OCI-LY1 (cell line): ENCODE data around the gene VWC2.

Experiments used
- H2AFZ ChIP-seq: fragments of 200-600 bp; sonication (generic), shearing (Covaris generic); 2 replicates; pipeline ENCODE4 v1.6.0; 2014; ENCODE audit warnings: antibody characterized with exemption, mild to moderate bottlenecking, low read length
- H3F3A ChIP-seq: fragments of 200-600 bp; sonication (generic), shearing (Covaris generic); 2 replicates; pipeline ENCODE4 v1.6.0; 2014; ENCODE audit warnings: mild to moderate bottlenecking, antibody characterized with exemption, low read length, moderate library complexity; ENCODE audit not compliant: insufficient read depth
- H3K27ac ChIP-seq: fragments of 200-600 bp; sonication (generic); 2 replicates; pipeline ENCODE4 v1.5.1; 2014; ENCODE audit warnings: low read length, mixed run types, mild to moderate bottlenecking, low read depth; ENCODE audit not compliant: poor library complexity, severe bottlenecking
- H3K27me3 ChIP-seq: fragments of 200-600 bp; sonication (generic); 2 replicates; pipeline ENCODE4 v1.6.0; 2014; ENCODE audit warnings: antibody characterized with exemption, mild to moderate bottlenecking, low read length, moderate library complexity; ENCODE audit not compliant: insufficient read depth
- H3K36me3 ChIP-seq: fragments of 200-600 bp; sonication (generic); 2 replicates; pipeline ENCODE4 v1.6.1; 2014; ENCODE audit warnings: mild to moderate bottlenecking, antibody characterized with exemption, low read length, moderate library complexity, mixed read lengths; ENCODE audit not compliant: insufficient read depth
- H3K4me1 ChIP-seq: fragments of 200-600 bp; sonication (generic); 2 replicates; pipeline ENCODE4 v1.5.1; 2014; ENCODE audit warnings: mild to moderate bottlenecking, low read length, moderate library complexity; ENCODE audit not compliant: insufficient read depth, severe bottlenecking
- H3K4me2 ChIP-seq: fragments of 200-600 bp; sonication (generic), shearing (Covaris generic); 2 replicates; pipeline ENCODE4 v1.6.1; 2014; ENCODE audit warnings: low read length
- H3K4me3 ChIP-seq: fragments of 200-600 bp; sonication (generic); 2 replicates; pipeline ENCODE4 v1.5.1; 2014; ENCODE audit warnings: low read length, low read depth, mild to moderate bottlenecking, mixed read lengths; ENCODE audit not compliant: poor library complexity, severe bottlenecking
- H3K79me2 ChIP-seq: fragments of 200-600 bp; shearing (Covaris generic); 2 replicates; pipeline ENCODE4 v1.6.1; 2016; ENCODE audit warnings: mixed run types, low read length, mixed read lengths; ENCODE audit not compliant: insufficient read depth
- H3K9ac ChIP-seq: fragments of 200-600 bp; sonication (generic), shearing (Covaris generic); 2 replicates; pipeline ENCODE4 v1.6.1; 2014; ENCODE audit warnings: mild to moderate bottlenecking, low read length, mixed read lengths
- H3K9me2 ChIP-seq: fragments of 200-600 bp; sonication (generic), shearing (Covaris generic); 2 replicates; pipeline ENCODE4 v1.6.1; 2014; ENCODE audit warnings: low read depth, mild to moderate bottlenecking, low read length, mixed read lengths
- H3K9me3 ChIP-seq: fragments of 200-600 bp; shearing (Covaris generic); 2 replicates; pipeline ENCODE4 v1.6.1; 2014; ENCODE audit warnings: low read length, mixed read lengths
- H4K20me1 ChIP-seq: fragments of 200-600 bp; sonication (generic), shearing (Covaris generic); 2 replicates; pipeline ENCODE4 v1.6.0; 2016; ENCODE audit warnings: mild to moderate bottlenecking, low read length; ENCODE audit not compliant: insufficient read depth
- CTCF ChIP-seq: fragments of 200-600 bp; sonication (generic), shearing (Covaris generic); IDR thresholded peaks from 2 replicates; pipeline ENCODE4 v1.5.1; 2017; ENCODE audit warnings: mild to moderate bottlenecking, antibody characterized with exemption, low read length, moderate library complexity, mixed read lengths
- EZH2 ChIP-seq: fragments of 200-600 bp; sonication (generic), shearing (Covaris generic); IDR thresholded peaks from 2 replicates; pipeline ENCODE4 v1.8.0; 2017; ENCODE audit warnings: borderline replicate concordance, mixed run types, mild to moderate bottlenecking, antibody characterized with exemption, low read length, moderate library complexity, mixed read lengths

Gene VWC2

GRCh38 chr7:49926720-49927119 is 153.3 kb downstream of the VWC2 start:
- Histone ChIP-seq H3K9ac (no peak overlapping the region), H3K27me3 (no peaks in the 10 kb centered on the region), H3K9me2 (no peaks in the 10 kb centered on the region), H3K27ac (no peak overlapping the region), H4K20me1 (no peaks in the 10 kb centered on the region), H3K4me1 (no peaks in the 10 kb centered on the region), H2AFZ (no peak overlapping the region), H3K4me2 (no peak overlapping the region), H3F3A (no peaks in the 10 kb centered on the region), H3K9me3 (no peaks in the 10 kb centered on the region), H3K4me3 (no peak overlapping the region), H3K36me3 (no peaks in the 10 kb centered on the region), H3K79me2 (no peaks in the 10 kb centered on the region)
- TF ChIP-seq EZH2 (no peak), CTCF (no peak)

GRCh38 chr7:49927631-49928030 is 154.2 kb downstream of the VWC2 start:
- no peaks in the 10 kb centered on the region for H3K9me3 ChIP-seq
- H3F3A ChIP-seq: no peaks in the 10 kb centered on the region
- no peaks in the 10 kb centered on the region for H3K79me2 ChIP-seq
- no peak overlapping the region for H3K4me3 ChIP-seq
- no peak overlapping the region for H3K9ac ChIP-seq
- H3K4me2 ChIP-seq: no peak overlapping the region
- no peaks in the 10 kb centered on the region for H4K20me1 ChIP-seq
- H3K27ac ChIP-seq: no peak overlapping the region
- no peaks in the 10 kb centered on the region for H3K9me2 ChIP-seq
- TF ChIP-seq EZH2: no peak
- TF ChIP-seq CTCF: no peak
- H2AFZ ChIP-seq: no peak overlapping the region
- no peaks in the 10 kb centered on the region for H3K4me1 ChIP-seq
- H3K27me3 ChIP-seq: no peaks in the 10 kb centered on the region
- H3K36me3 ChIP-seq: no peaks in the 10 kb centered on the region

- H3K79me2 ChIP-seq: no peaks in the 10 kb centered on the region
- no peaks in the 10 kb centered on the region for H3K27me3 ChIP-seq
- no peaks in the 10 kb centered on the region for H4K20me1 ChIP-seq
- no peak overlapping the region for H3K27ac ChIP-seq
- TF ChIP-seq CTCF (no peak), EZH2 (no peak)
- no peak overlapping the region for H3K4me3 ChIP-seq
- H2AFZ ChIP-seq: no peak overlapping the region
- H3K4me2 ChIP-seq: no peak overlapping the region
- no peaks in the 10 kb centered on the region for H3K4me1 ChIP-seq
- H3K36me3 ChIP-seq: no peaks in the 10 kb centered on the region
- no peaks in the 10 kb centered on the region for H3F3A ChIP-seq
- no peaks in the 10 kb centered on the region for H3K9me2 ChIP-seq
- no peaks in the 10 kb centered on the region for H3K9me3 ChIP-seq
- H3K9ac ChIP-seq: no peak overlapping the region
Measured at GRCh38 chr7:49928787-49929186, 155.3 kb downstream of the VWC2 start.
